Keratinocyte (primary cell): ENCODE results near the gene DDR2. TPM values are rescaled to one million over a fixed set of nuclear protein-coding genes. Genes with fewer than 3 reads are reported as not detected.
A peak's percentile ranks its signal among the peaks of the same experiment; 100 is the strongest.
"Not testable (repeated sequence)": the region's sequence is repeated elsewhere in the genome, so short reads cannot be mapped to it uniquely, and the experiment has no call there.

Experiments
- DNase-seq: peaks from one replicate; pipeline ENCODE4 v3.0.0-alpha.2; 2011; ENCODE audit warnings: low read depth, missing footprints, low spot score
- FAIRE-seq: peaks from 2 replicates; lab custom pipeline; 2011; peaks lifted over from hg19 to GRCh38; lab: Jason Lieb, UNC
- H2AFZ ChIP-seq: 2 replicates; pipeline ENCODE4 v1.6.0; 2012; ENCODE audit warnings: low read length, control low read depth, inconsistent platforms; ENCODE audit not compliant: control insufficient read depth
- H3K27ac ChIP-seq: 2 replicates; pipeline ENCODE4 v1.5.1; 2011; ENCODE audit warnings: low read length; ENCODE audit not compliant: control insufficient read depth, insufficient read depth
- H3K27me3 ChIP-seq: 3 replicates; pipeline ENCODE4 v1.6.0; 2011; ENCODE audit warnings: low read length; ENCODE audit not compliant: control insufficient read depth, insufficient read depth; ENCODE audit errors: extremely low read depth
- H3K36me3 ChIP-seq, 2 experiments: 2 replicates in 1 of 2; 3 replicates in 1 of 2; pipeline ENCODE4 v1.5.1; 2011; ENCODE audit warnings: low read length in 2 of 2, mild to moderate bottlenecking in 1 of 2; ENCODE audit not compliant: control insufficient read depth in 2 of 2, insufficient read depth in 2 of 2; ENCODE audit errors: extremely low read depth in 1 of 2
- H3K4me1 ChIP-seq: 3 replicates; pipeline ENCODE4 v1.5.1; 2011; ENCODE audit warnings: low read length; ENCODE audit not compliant: control insufficient read depth, insufficient read depth; ENCODE audit errors: extremely low read depth
- H3K4me2 ChIP-seq: 3 replicates; pipeline ENCODE4 v1.6.0; 2011; ENCODE audit warnings: low read depth, low read length; ENCODE audit not compliant: control insufficient read depth, insufficient read depth; ENCODE audit errors: extremely low read depth
- H3K4me3 ChIP-seq, 3 experiments: fragments of 200-600 bp in 1 of 3; sonication (generic) in 1 of 3; 2 replicates in 2 of 3; 3 replicates in 1 of 3; pipeline ENCODE4 v1.5.1; 2011 to 2016; ENCODE audit warnings: low read length in 3 of 3, mild to moderate bottlenecking in 3 of 3, control low read depth in 2 of 3, inconsistent platforms in 1 of 3, low read depth in 1 of 3, mixed read lengths in 1 of 3, mixed run types in 1 of 3, moderate library complexity in 1 of 3; ENCODE audit not compliant: control insufficient read depth in 2 of 3, insufficient read depth in 2 of 3; ENCODE audit errors: extremely low read depth in 1 of 3
- H3K79me2 ChIP-seq: 2 replicates; pipeline ENCODE4 v1.6.0; 2012; ENCODE audit warnings: low read length; ENCODE audit not compliant: control insufficient read depth, insufficient read depth
- H3K9ac ChIP-seq: 3 replicates; pipeline ENCODE4 v1.6.0; 2011; ENCODE audit warnings: low read length; ENCODE audit not compliant: control insufficient read depth, insufficient read depth; ENCODE audit errors: extremely low read depth
- H3K9me1 ChIP-seq: 3 replicates; pipeline ENCODE4 v1.6.0; 2011; ENCODE audit warnings: low read length; ENCODE audit not compliant: control insufficient read depth, insufficient read depth; ENCODE audit errors: extremely low read depth
- H3K9me3 ChIP-seq: 2 replicates; pipeline ENCODE4 v1.5.1; 2012; ENCODE audit warnings: low read depth, low read length; ENCODE audit not compliant: control insufficient read depth
- H4K20me1 ChIP-seq: 3 replicates; pipeline ENCODE4 v1.6.0; 2011; ENCODE audit warnings: low read length; ENCODE audit not compliant: control insufficient read depth, insufficient read depth; ENCODE audit errors: extremely low read depth
- dilution Hi-C: fragments of 300-500 bp; cut with MboI; formaldehyde crosslinking; loops from one replicate; pipeline ENCODE4 v1.7.0; 2020; ENCODE audit warnings: low sequenced_read_pairs; ENCODE audit not compliant: extremely low pct_ligation_motif_present
- polyA plus RNA-seq, 5 experiments: library from polyadenylated mRNA; depleted of rRNA in 3 of 5; stranded (reverse) in 3 of 5; stranded (forward) in 1 of 5; unstranded in 1 of 5; fragments of >200 nt; gene quantifications; 1 replicate in 1 of 5; 2 replicates in 3 of 5; 3 replicates in 1 of 5; pipeline versions ENCODE4 v1.2.1 to v1.2.3, GENCODE V29; 2011 to 2012; ENCODE audit warnings: missing spikeins in 2 of 5, low read depth in 1 of 5, low replicate concordance in 1 of 5

DDR2 gene
- polyA plus RNA-seq, 1 donor (not counting 4 experiments of a cell fraction or from before 2014, with no cell fraction given): 0.39 TPM

- H2AFZ ChIP-seq: peak within 1 kb of the TSS; percentile 68
- DNase-seq (peak; percentile 5), FAIRE-seq (peak; percentile 88)
- H3K9ac ChIP-seq: peak within 1 kb of the TSS; percentile 50
- H3K9me1 ChIP-seq, H3K27me3 ChIP-seq, H4K20me1 ChIP-seq, H3K36me3 ChIP-seq, dilution Hi-C loops, H3K9me3 ChIP-seq, H3K4me1 ChIP-seq: not testable (repeated sequence)
- H3K4me3 ChIP-seq: peak within 1 kb of the TSS; percentile 38 to 61 (median 42)
- peak within 1 kb of the TSS; percentile 56 for H3K4me2 ChIP-seq
- H3K79me2 ChIP-seq: peaks cover 17% of the 10 kb centered on the region
- peak within 1 kb of the TSS; percentile 47 for H3K27ac ChIP-seq
Observed at GRCh38 chr1:162790303-162790984, 158.2 kb downstream of the DDR2 start, which contains the start of gene HSD17B7. Gene HSD17B7, plus strand, starts transcription at chr1:162790702. Its CDS starts 99 bp downstream, at chr1:162790801.

GRCh38 chr1:162790985-162791357, 158.7 kb downstream of the DDR2 start:
- peaks cover 17% of the 10 kb centered on the region for H3K79me2 ChIP-seq
- DNase-seq: peak; percentile 4
- peak; percentile 98 for FAIRE-seq
- H3K4me2 ChIP-seq, H4K20me1 ChIP-seq, H3K27ac ChIP-seq, H2AFZ ChIP-seq, H3K4me1 ChIP-seq, H3K27me3 ChIP-seq, H3K36me3 ChIP-seq, dilution Hi-C loops, H3K9me3 ChIP-seq, H3K9me1 ChIP-seq: not testable (repeated sequence)
- peak overlapping the region; percentile 50 for H3K9ac ChIP-seq
- H3K4me3 ChIP-seq: peak overlapping the region; percentile 38 to 61 (median 42)

GRCh38 chr1:162794284-162794683, 162.0 kb downstream of the DDR2 start:
- FAIRE-seq, H3K9me1 ChIP-seq, DNase-seq, H3K4me1 ChIP-seq, H2AFZ ChIP-seq, H3K27ac ChIP-seq, H3K9me3 ChIP-seq, H3K9ac ChIP-seq, dilution Hi-C loops, H3K36me3 ChIP-seq, H4K20me1 ChIP-seq, H3K4me3 ChIP-seq, H3K27me3 ChIP-seq, H3K4me2 ChIP-seq: not testable (repeated sequence)
- peaks cover 17% of the 10 kb centered on the region for H3K79me2 ChIP-seq

- H3K9me3 ChIP-seq, H3K27me3 ChIP-seq, H3K9ac ChIP-seq, H2AFZ ChIP-seq, H3K27ac ChIP-seq, H3K36me3 ChIP-seq, DNase-seq, H3K4me2 ChIP-seq, FAIRE-seq, H4K20me1 ChIP-seq, H3K4me1 ChIP-seq, dilution Hi-C loops, H3K9me1 ChIP-seq, H3K4me3 ChIP-seq: not testable (repeated sequence)
- H3K79me2 ChIP-seq: peaks cover 21% of the 10 kb centered on the region
Observed at GRCh38 chr1:162796617-162797279, 164.5 kb downstream of the DDR2 start.
